Stimulated activated naive CD8-positive, alpha-beta T cell treated with anti-CD3 and anti-CD28 coated beads, Interleukin-15, amount 100 ng/mL, for 72 hours (primary cell): ENCODE results near the gene AGT.
"Not testable (repeated sequence)": the region's sequence is repeated elsewhere in the genome, so short reads cannot be mapped to it uniquely, and the experiment has no call there.

Experiments
- ATAC-seq: fragments of 150-1000 bp; cut with Tn5 transposase; 2 replicates; pipeline ENCODE4 v1.10.0; 2021; ENCODE audit warnings: mild to moderate bottlenecking, moderate library complexity
- DNase-seq, 2 donors: peaks; one replicate each; pipeline ENCODE4 v3.0.0; 2021 to 2022
- H3K27ac Mint-ChIP-seq, 2 donors: one replicate each; pipeline ENCODE4 v1.8.0; 2022; ENCODE audit warnings: mild to moderate bottlenecking in 2 of 2, mixed read lengths in 2 of 2, moderate library complexity in 2 of 2
- H3K27me3 Mint-ChIP-seq: one replicate; pipeline ENCODE4 v1.8.0; 2022; ENCODE audit warnings: mixed read lengths
- H3K4me1 Mint-ChIP-seq: one replicate; pipeline ENCODE4 v1.8.0; 2022; ENCODE audit warnings: mild to moderate bottlenecking, mixed read lengths
- H3K4me3 Mint-ChIP-seq, 2 donors: one replicate each; pipeline ENCODE4 v1.8.0; 2022; ENCODE audit warnings: mild to moderate bottlenecking in 2 of 2, mixed read lengths in 2 of 2, moderate library complexity in 1 of 2
- H3K9me3 Mint-ChIP-seq, 2 donors: one replicate each; pipeline ENCODE4 v1.8.0; 2022; ENCODE audit warnings: mixed read lengths in 2 of 2

The AGT gene

GRCh38 chr1:230747890-230748800 is 34.2 kb upstream of the AGT start:
- H3K27ac Mint-ChIP-seq = peak overlapping the region in 1 of 2 donors; percentile 93
- DNase-seq (no peak), ATAC-seq (no peak)
- H3K9me3 Mint-ChIP-seq = no peaks in the 10 kb centered on the region
- H3K4me1 Mint-ChIP-seq = peaks cover 7% of the 10 kb centered on the region
- H3K27me3 Mint-ChIP-seq = no peaks in the 10 kb centered on the region
- peak overlapping the region in 1 of 2 donors; percentile 67 for H3K4me3 Mint-ChIP-seq

- ATAC-seq (no peak), DNase-seq (no peak)
- H3K4me3 Mint-ChIP-seq = peak within 1 kb of the TSS in 1 of 2 donors; percentile 67
- no peaks in the 10 kb centered on the region for H3K27me3 Mint-ChIP-seq
- H3K27ac Mint-ChIP-seq = peak within 1 kb of the TSS in 1 of 2 donors; percentile 93
- H3K9me3 Mint-ChIP-seq = no peaks in the 10 kb centered on the region
- H3K4me1 Mint-ChIP-seq = peaks cover 7% of the 10 kb centered on the region
Observed at GRCh38 chr1:230747127-230747730, 33.3 kb upstream of the AGT start, which contains the start of gene CAPN9. CAPN9 (plus strand) TSS chr1:230747388; CDS start chr1:230747497, 109 bp downstream.

- DNase-seq (no peak), ATAC-seq (no peak)
- Mint-ChIP-seq H3K4me3 (no peak overlapping the region), H3K27ac (no peak overlapping the region), H3K27me3 (peaks cover 1% of the 10 kb centered on the region), H3K9me3 (no peaks in the 10 kb centered on the region), H3K4me1 (peaks cover 7% of the 10 kb centered on the region)
Observed at GRCh38 chr1:230746617-230747016, 32.7 kb upstream of the AGT start.

- H3K4me3 Mint-ChIP-seq = no peak overlapping the region
- ATAC-seq (no peak), DNase-seq (no peak)
- H3K27me3 Mint-ChIP-seq = peaks cover 8% of the 10 kb centered on the region
- H3K4me1 Mint-ChIP-seq = peaks cover 7% of the 10 kb centered on the region
- H3K9me3 Mint-ChIP-seq = no peaks in the 10 kb centered on the region
- no peak overlapping the region for H3K27ac Mint-ChIP-seq
Observed at GRCh38 chr1:230745071-230745470, 31.1 kb upstream of the AGT start.

GRCh38 chr1:230744382-230744781 is 30.5 kb upstream of the AGT start:
- no peak overlapping the region for H3K4me3 Mint-ChIP-seq

GRCh38 chr1:230743899-230744298 is 30.0 kb upstream of the AGT start:
- DNase-seq = no peak
- Mint-ChIP-seq H3K4me3 (no peak overlapping the region), H3K9me3 (no peaks in the 10 kb centered on the region), H3K4me1 (peaks cover 7% of the 10 kb centered on the region), H3K27me3 (peaks cover 15% of the 10 kb centered on the region), H3K27ac (peak overlapping the region in 1 of 2 donors; percentile 89)
- no peak for ATAC-seq

More at GRCh38 chr1:230744382-230744781, 30.5 kb upstream of the AGT start:
- H3K4me1 Mint-ChIP-seq = peaks cover 7% of the 10 kb centered on the region
- peaks cover 12% of the 10 kb centered on the region for H3K27me3 Mint-ChIP-seq
- H3K9me3 Mint-ChIP-seq = no peaks in the 10 kb centered on the region
- ATAC-seq (no peak), DNase-seq (no peak)
- H3K27ac Mint-ChIP-seq = no peak overlapping the region

- Mint-ChIP-seq H3K27me3 (peaks cover 15% of the 10 kb centered on the region), H3K4me1 (no peaks in the 10 kb centered on the region)
Observed at GRCh38 chr1:230739564-230740290, 25.8 kb upstream of the AGT start.

GRCh38 chr1:230737622-230738262 is 23.8 kb upstream of the AGT start:
- peaks cover 15% of the 10 kb centered on the region for H3K27me3 Mint-ChIP-seq
- H3K4me3 Mint-ChIP-seq = no peak overlapping the region

More at GRCh38 chr1:230739564-230740290, 25.8 kb upstream of the AGT start:
- ATAC-seq (no peak), DNase-seq (no peak)
- Mint-ChIP-seq H3K27ac (no peak overlapping the region), H3K4me3 (no peak overlapping the region), H3K9me3 (no peaks in the 10 kb centered on the region)

GRCh38 chr1:230735447-230735846 is 21.5 kb upstream of the AGT start:
- Mint-ChIP-seq H3K27ac (no peak overlapping the region), H3K4me3 (no peak overlapping the region), H3K27me3 (peaks cover 6% of the 10 kb centered on the region), H3K9me3 (no peaks in the 10 kb centered on the region), H3K4me1 (no peaks in the 10 kb centered on the region)
- DNase-seq (no peak), ATAC-seq (no peak)

More at GRCh38 chr1:230737622-230738262, 23.8 kb upstream of the AGT start:
- Mint-ChIP-seq H3K9me3 (no peaks in the 10 kb centered on the region), H3K27ac (no peak overlapping the region), H3K4me1 (no peaks in the 10 kb centered on the region)
- DNase-seq (no peak), ATAC-seq (no peak)

- no peaks in the 10 kb centered on the region for H3K9me3 Mint-ChIP-seq
- peaks cover 24% of the 10 kb centered on the region for H3K27me3 Mint-ChIP-seq
- no peak for DNase-seq
- no peaks in the 10 kb centered on the region for H3K4me1 Mint-ChIP-seq
- no peak overlapping the region for H3K27ac Mint-ChIP-seq
- H3K4me3 Mint-ChIP-seq = no peak overlapping the region
- no peak for ATAC-seq
Observed at GRCh38 chr1:230730977-230731376, 17.1 kb upstream of the AGT start.

GRCh38 chr1:230728710-230729392 is 14.9 kb upstream of the AGT start:
- Mint-ChIP-seq H3K9me3 (no peaks in the 10 kb centered on the region), H3K27ac (no peak overlapping the region), H3K4me3 (no peak overlapping the region), H3K4me1 (no peaks in the 10 kb centered on the region), H3K27me3 (peaks cover 25% of the 10 kb centered on the region)
- DNase-seq (no peak), ATAC-seq (no peak)

- peaks cover 25% of the 10 kb centered on the region for H3K27me3 Mint-ChIP-seq
- peaks cover 0 to 5% of the 10 kb centered on the region in 2 donors for H3K9me3 Mint-ChIP-seq
- H3K4me1 Mint-ChIP-seq = no peaks in the 10 kb centered on the region
- H3K27ac Mint-ChIP-seq = no peak overlapping the region
- ATAC-seq = no peak
- H3K4me3 Mint-ChIP-seq = no peak overlapping the region
- DNase-seq = no peak
Observed at GRCh38 chr1:230725256-230726012, 11.5 kb upstream of the AGT start.

- not testable (repeated sequence) for H3K4me3 Mint-ChIP-seq, H3K4me1 Mint-ChIP-seq, H3K9me3 Mint-ChIP-seq, ATAC-seq, H3K27ac Mint-ChIP-seq, DNase-seq
- H3K27me3 Mint-ChIP-seq = peaks cover 19% of the 10 kb centered on the region
Observed at GRCh38 chr1:230721849-230722522, 8.1 kb upstream of the AGT start.

- Mint-ChIP-seq H3K27ac (no peak overlapping the region), H3K4me3 (no peak overlapping the region), H3K27me3 (peaks cover 25% of the 10 kb centered on the region), H3K9me3 (peaks cover 5 to 12% of the 10 kb centered on the region in 2 donors), H3K4me1 (no peaks in the 10 kb centered on the region)
- DNase-seq = no peak
- no peak for ATAC-seq
Observed at GRCh38 chr1:230717251-230717650, 3.3 kb upstream of the AGT start.
